ENCODE results near the gene BCAS3.

BCAS3 gene

GRCh38 chr17:61331178-61331577 is 653.5 kb downstream of the BCAS3 start:
- no peak for DNase-seq

- no peak for DNase-seq
Measured at GRCh38 chr17:61331886-61332285, 654.2 kb downstream of the BCAS3 start.

GRCh38 chr17:61333136-61333535 is 655.5 kb downstream of the BCAS3 start:
- no peak for DNase-seq

GRCh38 chr17:61334673-61335072 is 657.0 kb downstream of the BCAS3 start:
- DNase-seq: no peak

GRCh38 chr17:61335105-61335844 is 657.6 kb downstream of the BCAS3 start:
- DNase-seq: no peak

GRCh38 chr17:61335845-61336655 is 658.4 kb downstream of the BCAS3 start:
- peak; percentile 28 for DNase-seq

- no peak for DNase-seq
Measured at GRCh38 chr17:61337290-61337689, 659.6 kb downstream of the BCAS3 start.

- no peak for DNase-seq
Measured at GRCh38 chr17:61338000-61338798, 660.5 kb downstream of the BCAS3 start.

GRCh38 chr17:61338874-61339478 is 661.3 kb downstream of the BCAS3 start:
- no peak for DNase-seq

- no peak for DNase-seq
Measured at GRCh38 chr17:61340431-61341209, 663.0 kb downstream of the BCAS3 start.

GRCh38 chr17:61343576-61343975 is 665.9 kb downstream of the BCAS3 start:
- DNase-seq: no peak

GRCh38 chr17:61345061-61345460 is 667.4 kb downstream of the BCAS3 start:
- no peak for DNase-seq

GRCh38 chr17:61345825-61346666 is 668.4 kb downstream of the BCAS3 start:
- DNase-seq: no peak

- no peak for DNase-seq
Measured at GRCh38 chr17:61349350-61349749, 671.7 kb downstream of the BCAS3 start.

GRCh38 chr17:61351745-61352407 is 674.2 kb downstream of the BCAS3 start:
- DNase-seq: no peak

GRCh38 chr17:61352408-61352770 is 674.7 kb downstream of the BCAS3 start:
- DNase-seq: no peak

GRCh38 chr17:61352781-61353491 is 675.3 kb downstream of the BCAS3 start:
- DNase-seq: no peak

GRCh38 chr17:61353615-61354014 is 676.0 kb downstream of the BCAS3 start:
- DNase-seq: no peak

- DNase-seq: no peak
Measured at GRCh38 chr17:61354895-61355874, 677.5 kb downstream of the BCAS3 start.
